Stomach (tissue), 9 donors: ENCODE data around the gene TMEM88. TPM values are rescaled to one million over a fixed set of nuclear protein-coding genes. Genes with fewer than 3 reads are reported as not detected.

Experiments used
- DNase-seq, 2 donors: peaks; one replicate each; pipeline versions ENCODE4 v3.0.0 to v3.0.0-alpha.2; 2013 to 2019
- H3K27ac ChIP-seq, 5 donors: fragments of 200-600 bp in 4 of 5; sonication (generic) in 4 of 5; one replicate each; pipeline ENCODE4 v1.5.1; 2013 to 2019; ENCODE audit warnings: mild to moderate bottlenecking in 1 of 5, moderate library complexity in 1 of 5
- H3K27me3 ChIP-seq, 3 donors: fragments of 200-600 bp; sonication (generic); one replicate each; pipeline ENCODE4 v1.5.1; 2017 to 2019; ENCODE audit warnings: mixed run types in 1 of 3
- H3K36me3 ChIP-seq, 4 donors: fragments of 200-600 bp; sonication (generic); 1 replicate in 3 of 4; 2 replicates in 1 of 4; pipeline ENCODE4 v1.5.1; 2016 to 2019
- H3K4me1 ChIP-seq, 4 donors: fragments of 200-600 bp; sonication (generic); one replicate each; pipeline ENCODE4 v1.5.1; 2016 to 2019
- H3K4me3 ChIP-seq, 4 donors: fragments of 200-600 bp; sonication (generic) in 3 of 4; one replicate each; pipeline ENCODE4 v1.5.1; 2016 to 2019; ENCODE audit warnings: mild to moderate bottlenecking in 1 of 4
- H3K9me3 ChIP-seq, 4 donors: fragments of 200-600 bp; sonication (generic); one replicate each; pipeline ENCODE4 v1.5.1; 2016 to 2019
- CTCF ChIP-seq, 7 experiments: fragments of 450-650 bp in 4 of 7; fragments of 200-600 bp in 3 of 7; sonication (generic) in 3 of 7; IDR thresholded peaks; one replicate each; pipeline ENCODE4 v1.5.1; 2016 to 2019; ENCODE audit warnings: antibody characterized with exemption in 7 of 7, control low read depth in 2 of 7, mild to moderate bottlenecking in 1 of 7
- EP300 ChIP-seq: sonication (generic); formaldehyde crosslinking; IDR thresholded peaks from one replicate; pipeline ENCODE4 v1.6.1; 2017; ENCODE audit warnings: antibody characterized with exemption
- POLR2A ChIP-seq, 4 donors: fragments of 450-650 bp; IDR thresholded peaks; one replicate each; pipeline ENCODE4 v1.6.1; 2016; ENCODE audit warnings: antibody characterized with exemption in 4 of 4, control low read depth in 2 of 4, mild to moderate bottlenecking in 1 of 4, moderate library complexity in 1 of 4
- POLR2AphosphoS5 ChIP-seq, 3 donors: sonication (generic); formaldehyde crosslinking; IDR thresholded peaks; one replicate each; pipeline ENCODE4 v1.6.1; 2016; ENCODE audit warnings: antibody characterized with exemption in 3 of 3
- WGBS, 5 donors: extraction: QIAGEN DNeasy Blood & Tissue Kit in 3 of 5; methylation state at CpG; one replicate each; pipeline versions ENCODE4 v1.1.5 to v1.1.7; 2013 to 2018; 5-methylcytosine and 5-hydroxymethylcytosine counted together
- intact Hi-C: fragments of 100-400 bp; cut with DNase I; formaldehyde crosslinking; loops from one replicate; pipeline ENCODE4 v1.15.1; 2023; ENCODE audit warnings: low total_unique reads
- polyA plus RNA-seq, 3 donors: library from polyadenylated mRNA; stranded (reverse); fragments of 200-250 nt; gene quantifications; one replicate each; pipeline ENCODE4 v1.2.3, GENCODE V29; 2013
- total RNA-seq, 5 donors: library from RNA; depleted of rRNA; stranded (reverse); fragments of >200 nt; gene quantifications; one replicate each; pipeline versions ENCODE4 v1.1.0 to v1.2.3, GENCODE V29; 2014 to 2016
- donor health status: healthy with polysubstance abuse.
- donor health status: Bipolar disorder and iron deficiency.
- donor health status: healthy.

TMEM88 gene
- total and polyA plus RNA-seq, 8 donors: 1.8 to 36.0 (median 10.4) TPM; not detected in 2

GRCh38 chr17:7897090-7897489 lies 42.2 kb downstream of the TMEM88 start:
- intact Hi-C loops: loop anchor here (10.0 kb wide), 1 partner anchor 88 kb away; no protein-coding TSS in a partner anchor
- DNase-seq: no peak
- Histone ChIP-seq H3K27ac (no peak overlapping the region), H3K27me3 (no peaks in the 10 kb centered on the region), H3K36me3 (peaks cover 80 to 97% (median 97%) of the 10 kb centered on the region in 4 donors), H3K4me3 (no peak overlapping the region), H3K9me3 (no peaks in the 10 kb centered on the region), H3K4me1 (peaks cover 0 to 10% (median 0%) of the 10 kb centered on the region in 4 donors)
- TF ChIP-seq POLR2A (IDR thresholded peaks at IDR 0.05): no peak
- TF ChIP-seq POLR2AphosphoS5 (IDR thresholded peaks at IDR 0.05): no peak
- 82 to 87% (median 83%) methylated on average over 13 of the region's 13 CpGs for WGBS, 5 donors

- 40 to 61% (median 47%) methylated on average over 6 of the region's 6 CpGs for WGBS, 5 donors
- H3K9me3 ChIP-seq: no peaks in the 10 kb centered on the region
- peaks cover 0 to 10% (median 0%) of the 10 kb centered on the region in 4 donors for H3K4me1 ChIP-seq
- no peak overlapping the region for H3K4me3 ChIP-seq
- H3K27ac ChIP-seq: no peak overlapping the region
- H3K36me3 ChIP-seq: peaks cover 82 to 100% (median 98%) of the 10 kb centered on the region in 4 donors
- peak in 1 of 2 donors; percentile 73 for DNase-seq
- H3K27me3 ChIP-seq: no peaks in the 10 kb centered on the region
- TF ChIP-seq POLR2AphosphoS5 (IDR thresholded peaks at IDR 0.05): peak in 1 of 3 donors; percentile 29
- TF ChIP-seq POLR2A (IDR thresholded peaks at IDR 0.05): no peak
- TF ChIP-seq CTCF (IDR thresholded peaks at IDR 0.05): peak in 4 of 7 experiments; percentile 7 to 62 (median 42)
- no peak for TF ChIP-seq EP300
- intact Hi-C loops: loop anchor here (10.0 kb wide), 1 partner anchor 87 kb away; no protein-coding TSS in a partner anchor
These were observed 42.9 kb downstream of the TMEM88 start for GRCh38 chr17:7897773-7898172.

GRCh38 chr17:7903154-7904103 lies 48.6 kb downstream of the TMEM88 start:
- Histone ChIP-seq H3K36me3 (peaks cover 88 to 100% (median 100%) of the 10 kb centered on the region in 4 donors), H3K27me3 (no peaks in the 10 kb centered on the region), H3K27ac (no peak overlapping the region), H3K9me3 (no peaks in the 10 kb centered on the region), H3K4me1 (no peaks in the 10 kb centered on the region), H3K4me3 (no peak overlapping the region)
- intact Hi-C loops: no loop called here
- TF ChIP-seq POLR2AphosphoS5 (IDR thresholded peaks at IDR 0.05) (no peak), EP300 (no peak), CTCF (IDR thresholded peaks at IDR 0.05) (no peak), POLR2A (IDR thresholded peaks at IDR 0.05) (no peak)
- WGBS, 5 donors: 76 to 84% (median 79%) methylated on average over 22 of the region's 22 CpGs
- no peak for DNase-seq

Other genes with a start within 250 kb of the TMEM88 start
- 10 to 100 TPM; 11.0 to 33.3 (median 23.3) TPM for gene FXR2, start 240.2 kb upstream of the TMEM88 start, total RNA-seq
- gene FXR2, start 240.2 kb upstream of the TMEM88 start, polyA plus RNA-seq: 10 to 100 TPM; 22.7 to 28.5 (median 23.2) TPM
- gene SAT2, start 227.2 kb upstream of the TMEM88 start, total RNA-seq: 100 to 1,000 TPM in 2 of 5 donors, 10 to 100 TPM in 3; 11.6 to 235 (median 42.6) TPM
- gene SAT2, start 227.2 kb upstream of the TMEM88 start, polyA plus RNA-seq: 100 to 1,000 TPM; 126 to 209 (median 184) TPM
- gene SHBG, start 224.9 kb upstream of the TMEM88 start, total RNA-seq: 1 to 10 TPM in 1 of 5 donors, not detected in 4; 1.2 TPM
- gene SHBG, start 224.9 kb upstream of the TMEM88 start, polyA plus RNA-seq: under 1 TPM in 2 of 3 donors, not detected in 1; 0.20 to 0.37 TPM
- gene ATP1B2, start 204.1 kb upstream of the TMEM88 start, total RNA-seq: under 1 TPM in 2 of 5 donors, not detected in 3; 0.45 to 0.55 TPM
- under 1 TPM; 0.12 to 0.90 (median 0.76) TPM for gene ATP1B2, start 204.1 kb upstream of the TMEM88 start, polyA plus RNA-seq
- gene TP53, start 167.6 kb upstream of the TMEM88 start, total RNA-seq: 10 to 100 TPM in 4 of 5 donors, 1 to 10 TPM in 1; 5.8 to 34.8 (median 25.2) TPM
- gene TP53, start 167.6 kb upstream of the TMEM88 start, polyA plus RNA-seq: 10 to 100 TPM; 12.3 to 26.4 (median 13.0) TPM
- 1 to 10 TPM; 1.8 to 3.9 (median 2.9) TPM for gene WRAP53, start 166.6 kb upstream of the TMEM88 start, total RNA-seq
- gene WRAP53, start 166.6 kb upstream of the TMEM88 start, polyA plus RNA-seq: 10 to 100 TPM in 2 of 3 donors, 1 to 10 TPM in 1; 8.6 to 12.6 (median 11.6) TPM
- gene EFNB3, start 149.9 kb upstream of the TMEM88 start, total RNA-seq: 1 to 10 TPM in 2 of 5 donors, under 1 TPM in 1, not detected in 2; 0.29 to 2.9 (median 2.2) TPM
- gene EFNB3, start 149.9 kb upstream of the TMEM88 start, polyA plus RNA-seq: 1 to 10 TPM in 1 of 3 donors, under 1 TPM in 2; 0.31 to 1.6 (median 0.92) TPM
- gene DNAH2, start 137.3 kb upstream of the TMEM88 start, total RNA-seq: 1 to 10 TPM in 1 of 5 donors, under 1 TPM in 3, not detected in 1; under 0.01 to 8.0 (median 0.24) TPM
- gene DNAH2, start 137.3 kb upstream of the TMEM88 start, polyA plus RNA-seq: under 1 TPM in 2 of 3 donors, not detected in 1; 0.08 to 0.31 TPM
- gene KDM6B, start 20.8 kb upstream of the TMEM88 start, total RNA-seq: 10 to 100 TPM in 4 of 5 donors, 1 to 10 TPM in 1; 7.5 to 27.2 (median 12.9) TPM
- gene KDM6B, start 20.8 kb upstream of the TMEM88 start, polyA plus RNA-seq: 1 to 10 TPM; 4.6 to 9.6 (median 6.0) TPM
- 100 to 1,000 TPM in 2 of 5 donors, 10 to 100 TPM in 3; 42.0 to 281 (median 94.5) TPM for gene NAA38, start 2.5 kb downstream of the TMEM88 start, total RNA-seq
- 100 to 1,000 TPM; 131 to 153 (median 151) TPM for gene NAA38, start 2.5 kb downstream of the TMEM88 start, polyA plus RNA-seq
- gene CYB5D1, start 2.9 kb downstream of the TMEM88 start, total RNA-seq: 10 to 100 TPM in 1 of 5 donors, 1 to 10 TPM in 3, not detected in 1; 1.8 to 12.0 (median 3.3) TPM
- 1 to 10 TPM; 4.9 to 9.0 (median 5.3) TPM for gene CYB5D1, start 2.9 kb downstream of the TMEM88 start, polyA plus RNA-seq
- 100 to 1,000 TPM in 1 of 5 donors, 10 to 100 TPM in 4; 43.0 to 190 (median 60.7) TPM for gene CHD3, start 33.7 kb downstream of the TMEM88 start, total RNA-seq
- gene CHD3, start 33.7 kb downstream of the TMEM88 start, polyA plus RNA-seq: 10 to 100 TPM; 51.9 to 97.3 (median 69.1) TPM
- gene RNF227, start 61.2 kb downstream of the TMEM88 start, total RNA-seq: 1 to 10 TPM in 4 of 5 donors, not detected in 1; 1.0 to 9.3 (median 6.0) TPM
- gene RNF227, start 61.2 kb downstream of the TMEM88 start, polyA plus RNA-seq: 1 to 10 TPM; 1.1 to 3.4 (median 1.2) TPM
- gene KCNAB3, start 74.8 kb downstream of the TMEM88 start, total RNA-seq: 1 to 10 TPM in 3 of 5 donors, under 1 TPM in 1, not detected in 1; 0.37 to 7.8 (median 4.9) TPM
- gene KCNAB3, start 74.8 kb downstream of the TMEM88 start, polyA plus RNA-seq: 1 to 10 TPM in 1 of 3 donors, under 1 TPM in 2; 0.31 to 2.9 (median 0.87) TPM
- 10 to 100 TPM; 20.2 to 90.7 (median 43.2) TPM for gene TRAPPC1, start 76.9 kb downstream of the TMEM88 start, total RNA-seq
- 100 to 1,000 TPM; 111 to 148 (median 116) TPM for gene TRAPPC1, start 76.9 kb downstream of the TMEM88 start, polyA plus RNA-seq
- 100 to 1,000 TPM in 1 of 5 donors, 10 to 100 TPM in 4; 12.9 to 146 (median 29.5) TPM for gene CNTROB, start 77.1 kb downstream of the TMEM88 start, total RNA-seq
- 10 to 100 TPM; 15.3 to 24.2 (median 20.0) TPM for gene CNTROB, start 77.1 kb downstream of the TMEM88 start, polyA plus RNA-seq
- gene GUCY2D, start 147.5 kb downstream of the TMEM88 start, total RNA-seq: not detected
- under 1 TPM in 1 of 3 donors, not detected in 2; 0.25 TPM for gene GUCY2D, start 147.5 kb downstream of the TMEM88 start, polyA plus RNA-seq
- 1 to 10 TPM in 4 of 5 donors, not detected in 1; 1.5 to 7.0 (median 2.6) TPM for gene ALOX15B, start 184.0 kb downstream of the TMEM88 start, total RNA-seq
- 10 to 100 TPM in 1 of 3 donors, 1 to 10 TPM in 2; 2.4 to 10.5 (median 3.1) TPM for gene ALOX15B, start 184.0 kb downstream of the TMEM88 start, polyA plus RNA-seq
- not detected for gene ALOX12B, start 232.7 kb downstream of the TMEM88 start, total RNA-seq
- gene ALOX12B, start 232.7 kb downstream of the TMEM88 start, polyA plus RNA-seq: under 1 TPM in 1 of 3 donors, not detected in 2; 0.88 TPM